IPS DF 6.9 (cell line): Measurements from ENCODE around the gene AIFM1.
A peak's percentile ranks its signal among the peaks of the same experiment; 100 is the strongest.

Experiments
- DNase-seq: peaks from one replicate; pipeline ENCODE4 v3.0.0-alpha.2; 2013; ENCODE audit warnings: low read depth, low spot score
- H3K27ac ChIP-seq: one replicate; pipeline ENCODE4 v1.5.1; 2013; ENCODE audit warnings: low read length, control low read depth
- H3K27me3 ChIP-seq: 2 replicates; pipeline ENCODE4 v1.6.1; 2013; ENCODE audit warnings: mild to moderate bottlenecking, low read length; ENCODE audit not compliant: control insufficient read depth, insufficient read depth
- H3K36me3 ChIP-seq: 2 replicates; pipeline ENCODE4 v1.6.1; 2013; ENCODE audit warnings: low read length; ENCODE audit not compliant: control insufficient read depth, insufficient read depth
- H3K4me1 ChIP-seq: 2 replicates; pipeline ENCODE4 v1.6.1; 2013; ENCODE audit warnings: low read length; ENCODE audit not compliant: control insufficient read depth, insufficient read depth
- H3K4me3 ChIP-seq: 2 replicates; pipeline ENCODE4 v1.5.1; 2013; ENCODE audit warnings: mild to moderate bottlenecking, low read length
- H3K9me3 ChIP-seq: 2 replicates; pipeline ENCODE4 v1.6.1; 2013; ENCODE audit warnings: low read length, inconsistent platforms; ENCODE audit not compliant: control insufficient read depth, insufficient read depth
- WGBS: extraction: QIAGEN DNeasy Blood & Tissue Kit; methylation state at CpG from one replicate; pipeline ENCODE4 v1.1.7; 2013; ENCODE audit warnings: mixed read lengths, missing lambda C conversion rate; ENCODE audit not compliant: insufficient read length, insufficient coverage; 5-methylcytosine and 5-hydroxymethylcytosine counted together

Gene AIFM1

GRCh38 chrX:130109429-130110378 is 55.9 kb downstream of the AIFM1 start:
- WGBS: no CpG with 5 or more reads among the region's 81 CpGs
- H3K9me3 ChIP-seq: no peaks in the 10 kb centered on the region
- H3K27ac ChIP-seq: no peak overlapping the region
- peak overlapping the region; percentile 19; the same call in 1 of the 2 replicates for H3K4me3 ChIP-seq
- H3K36me3 ChIP-seq: no peaks in the 10 kb centered on the region
- peaks cover 2% of the 10 kb centered on the region; the same call in 1 of the 2 replicates for H3K4me1 ChIP-seq
- peaks cover 17% of the 10 kb centered on the region for H3K27me3 ChIP-seq
- DNase-seq: no peak

GRCh38 chrX:130108647-130109428 is 56.8 kb downstream of the AIFM1 start:
- H3K36me3 ChIP-seq: no peaks in the 10 kb centered on the region
- WGBS: no CpG with 5 or more reads among the region's 9 CpGs
- peaks cover 2% of the 10 kb centered on the region; the same call in 1 of the 2 replicates for H3K4me1 ChIP-seq
- H3K9me3 ChIP-seq: no peaks in the 10 kb centered on the region
- no peak overlapping the region for H3K27ac ChIP-seq
- DNase-seq: no peak
- H3K27me3 ChIP-seq: peaks cover 17% of the 10 kb centered on the region
- no peak overlapping the region for H3K4me3 ChIP-seq

- no peaks in the 10 kb centered on the region for H3K36me3 ChIP-seq
- no peaks in the 10 kb centered on the region for H3K9me3 ChIP-seq
- WGBS: no CpG with 5 or more reads among the region's 10 CpGs
- H3K27me3 ChIP-seq: peaks cover 7% of the 10 kb centered on the region; the same call in 1 of the 2 replicates
- H3K4me3 ChIP-seq: no peak overlapping the region
- DNase-seq: no peak
- H3K4me1 ChIP-seq: peaks cover 2% of the 10 kb centered on the region; the same call in 1 of the 2 replicates
- H3K27ac ChIP-seq: no peak overlapping the region
These were observed 59.6 kb downstream of the AIFM1 start for GRCh38 chrX:130106071-130106470.

GRCh38 chrX:130105244-130105643 is 60.4 kb downstream of the AIFM1 start:
- Histone ChIP-seq H3K9me3 (no peaks in the 10 kb centered on the region), H3K27ac (no peak overlapping the region), H3K27me3 (peaks cover 7% of the 10 kb centered on the region; the same call in 1 of the 2 replicates), H3K4me3 (no peak overlapping the region), H3K36me3 (no peaks in the 10 kb centered on the region), H3K4me1 (peaks cover 2% of the 10 kb centered on the region; the same call in 1 of the 2 replicates)
- no CpG with 5 or more reads among the region's 3 CpGs for WGBS
- no peak for DNase-seq

- no CpG with 5 or more reads among the region's 3 CpGs for WGBS
- H3K27ac ChIP-seq: no peak overlapping the region
- DNase-seq: no peak
- no peak overlapping the region for H3K4me3 ChIP-seq
- H3K4me1 ChIP-seq: no peaks in the 10 kb centered on the region
- no peaks in the 10 kb centered on the region for H3K36me3 ChIP-seq
- no peaks in the 10 kb centered on the region for H3K9me3 ChIP-seq
- H3K27me3 ChIP-seq: no peaks in the 10 kb centered on the region; the same call in 1 of the 2 replicates
These were observed 62.0 kb downstream of the AIFM1 start for GRCh38 chrX:130103605-130104004.

- H3K9me3 ChIP-seq: no peaks in the 10 kb centered on the region
- H3K27me3 ChIP-seq: no peaks in the 10 kb centered on the region
- peaks cover 2% of the 10 kb centered on the region for H3K4me1 ChIP-seq
- no peak overlapping the region for H3K27ac ChIP-seq
- DNase-seq: no peak
- WGBS: no CpG with 5 or more reads among the region's 5 CpGs
- H3K4me3 ChIP-seq: no peak overlapping the region
- H3K36me3 ChIP-seq: no peaks in the 10 kb centered on the region
These were observed 65.5 kb downstream of the AIFM1 start for GRCh38 chrX:130100180-130100579.

- Histone ChIP-seq H3K4me3 (no peak overlapping the region), H3K27ac (no peak overlapping the region), H3K36me3 (no peaks in the 10 kb centered on the region), H3K27me3 (no peaks in the 10 kb centered on the region), H3K9me3 (no peaks in the 10 kb centered on the region), H3K4me1 (peaks cover 2% of the 10 kb centered on the region)
- WGBS: no CpG with 5 or more reads among the region's 5 CpGs
- no peak for DNase-seq
These were observed 67.5 kb downstream of the AIFM1 start for GRCh38 chrX:130098210-130098552.

- no peaks in the 10 kb centered on the region for H3K27me3 ChIP-seq
- no peak for DNase-seq
- no peak overlapping the region for H3K4me3 ChIP-seq
- no peak overlapping the region for H3K27ac ChIP-seq
- no peaks in the 10 kb centered on the region for H3K9me3 ChIP-seq
- H3K4me1 ChIP-seq: peaks cover 2% of the 10 kb centered on the region
- H3K36me3 ChIP-seq: no peaks in the 10 kb centered on the region
- no CpG with 5 or more reads among the region's 14 CpGs for WGBS
These were observed 68.0 kb downstream of the AIFM1 start for GRCh38 chrX:130097507-130098209.

GRCh38 chrX:130095249-130096030 is 70.2 kb downstream of the AIFM1 start:
- H3K4me1 ChIP-seq: peaks cover 2% of the 10 kb centered on the region
- WGBS: no CpG with 5 or more reads among the region's 6 CpGs
- DNase-seq: no peak
- no peak overlapping the region for H3K4me3 ChIP-seq
- no peak overlapping the region for H3K27ac ChIP-seq
- H3K36me3 ChIP-seq: no peaks in the 10 kb centered on the region
- no peaks in the 10 kb centered on the region for H3K9me3 ChIP-seq
- no peaks in the 10 kb centered on the region for H3K27me3 ChIP-seq
